ENCODE results near the gene WNK1.

DNA sequence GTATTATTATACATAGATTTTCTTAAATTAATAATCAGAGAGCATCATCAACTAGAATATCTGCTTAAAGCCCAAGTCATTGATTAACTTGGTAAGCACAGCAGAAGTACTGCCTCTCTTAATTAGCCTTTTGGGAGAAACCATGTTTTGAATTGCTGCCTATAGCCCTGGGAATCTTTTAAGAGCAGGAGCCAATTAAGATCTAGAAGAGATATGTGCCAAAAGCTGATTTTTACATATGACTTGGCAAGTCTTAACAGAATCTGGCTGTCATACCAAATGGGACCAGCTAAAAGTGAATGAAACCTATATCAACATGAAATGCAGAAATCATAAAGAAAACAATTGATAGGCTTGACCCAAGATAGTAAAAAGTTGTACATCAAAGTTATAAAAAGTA is 23.2 kb upstream of the WNK1 start:
- TF ChIP-seq, protein P1, sequence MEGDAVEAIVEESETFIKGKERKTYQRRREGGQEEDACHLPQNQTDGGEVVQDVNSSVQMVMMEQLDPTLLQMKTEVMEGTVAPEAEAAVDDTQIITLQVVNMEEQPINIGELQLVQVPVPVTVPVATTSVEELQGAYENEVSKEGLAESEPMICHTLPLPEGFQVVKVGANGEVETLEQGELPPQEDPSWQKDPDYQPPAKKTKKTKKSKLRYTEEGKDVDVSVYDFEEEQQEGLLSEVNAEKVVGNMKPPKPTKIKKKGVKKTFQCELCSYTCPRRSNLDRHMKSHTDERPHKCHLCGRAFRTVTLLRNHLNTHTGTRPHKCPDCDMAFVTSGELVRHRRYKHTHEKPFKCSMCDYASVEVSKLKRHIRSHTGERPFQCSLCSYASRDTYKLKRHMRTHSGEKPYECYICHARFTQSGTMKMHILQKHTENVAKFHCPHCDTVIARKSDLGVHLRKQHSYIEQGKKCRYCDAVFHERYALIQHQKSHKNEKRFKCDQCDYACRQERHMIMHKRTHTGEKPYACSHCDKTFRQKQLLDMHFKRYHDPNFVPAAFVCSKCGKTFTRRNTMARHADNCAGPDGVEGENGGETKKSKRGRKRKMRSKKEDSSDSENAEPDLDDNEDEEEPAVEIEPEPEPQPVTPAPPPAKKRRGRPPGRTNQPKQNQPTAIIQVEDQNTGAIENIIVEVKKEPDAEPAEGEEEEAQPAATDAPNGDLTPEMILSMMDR (IDR thresholded peaks at IDR 0.05): no peak
- no peak for TF ChIP-seq POLR2A (IDR thresholded peaks at IDR 0.05)

All from transverse colon (tissue), 3 donors.